Testis (tissue), 2 donors: ENCODE results near the gene SNX20.

ENCODE experiments used
- POLR2A ChIP-seq: fragments of 450-650 bp; IDR thresholded peaks from one replicate; pipeline ENCODE4 v1.6.1; 2017; ENCODE audit warnings: antibody characterized with exemption, mild to moderate bottlenecking, moderate library complexity
- TF ChIP-seq, protein P1 (sequence below), 3 experiments: fragments of 450-650 bp in 2 of 3; fragments of 200-600 bp in 1 of 3; sonication (generic) in 1 of 3; IDR thresholded peaks; one replicate each; pipeline ENCODE4 v1.5.1; 2016 to 2019; ENCODE audit warnings: antibody characterized with exemption in 3 of 3, mild to moderate bottlenecking in 2 of 3, moderate library complexity in 1 of 3

DNA sequence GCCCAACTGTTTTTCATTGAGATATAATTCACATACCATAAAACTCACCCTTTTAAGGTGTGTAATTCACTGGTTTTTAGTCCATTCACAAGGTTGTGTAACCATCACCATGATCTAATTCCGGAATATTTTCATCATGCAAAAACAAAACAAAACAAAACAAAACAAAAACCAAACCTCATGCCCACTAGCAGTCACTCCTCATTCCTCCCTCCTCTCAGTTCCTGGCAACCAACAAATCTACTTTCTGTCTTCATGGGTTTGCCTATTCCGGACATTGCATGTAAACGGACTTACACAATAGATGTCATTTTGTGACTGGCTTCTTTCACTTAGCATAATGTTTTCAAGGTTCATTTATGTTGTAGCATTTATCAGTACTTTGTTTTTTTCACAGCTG, 7.8 kb upstream of the SNX20 start:
- TF ChIP-seq, protein P1, sequence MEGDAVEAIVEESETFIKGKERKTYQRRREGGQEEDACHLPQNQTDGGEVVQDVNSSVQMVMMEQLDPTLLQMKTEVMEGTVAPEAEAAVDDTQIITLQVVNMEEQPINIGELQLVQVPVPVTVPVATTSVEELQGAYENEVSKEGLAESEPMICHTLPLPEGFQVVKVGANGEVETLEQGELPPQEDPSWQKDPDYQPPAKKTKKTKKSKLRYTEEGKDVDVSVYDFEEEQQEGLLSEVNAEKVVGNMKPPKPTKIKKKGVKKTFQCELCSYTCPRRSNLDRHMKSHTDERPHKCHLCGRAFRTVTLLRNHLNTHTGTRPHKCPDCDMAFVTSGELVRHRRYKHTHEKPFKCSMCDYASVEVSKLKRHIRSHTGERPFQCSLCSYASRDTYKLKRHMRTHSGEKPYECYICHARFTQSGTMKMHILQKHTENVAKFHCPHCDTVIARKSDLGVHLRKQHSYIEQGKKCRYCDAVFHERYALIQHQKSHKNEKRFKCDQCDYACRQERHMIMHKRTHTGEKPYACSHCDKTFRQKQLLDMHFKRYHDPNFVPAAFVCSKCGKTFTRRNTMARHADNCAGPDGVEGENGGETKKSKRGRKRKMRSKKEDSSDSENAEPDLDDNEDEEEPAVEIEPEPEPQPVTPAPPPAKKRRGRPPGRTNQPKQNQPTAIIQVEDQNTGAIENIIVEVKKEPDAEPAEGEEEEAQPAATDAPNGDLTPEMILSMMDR (IDR thresholded peaks at IDR 0.05), result no peak
- TF ChIP-seq POLR2A, result no peak
